Measurements from ENCODE around the gene PPID.
"Not testable (repeated sequence)": the region's sequence is repeated elsewhere in the genome, so short reads cannot be mapped to it uniquely, and the experiment has no call there.

Gene PPID

GRCh38 chr4:158729716-158730559, 6.7 kb upstream of the PPID start:
- FAIRE-seq, result peak; percentile 90

- no peak for FAIRE-seq
These were observed 5.0 kb upstream of the PPID start for GRCh38 chr4:158728236-158728635.

- no peak for FAIRE-seq
These were observed 3.4 kb upstream of the PPID start for GRCh38 chr4:158726633-158727032.

- FAIRE-seq, result no peak
These were observed 1.4 kb upstream of the PPID start for GRCh38 chr4:158724637-158725036.

GRCh38 chr4:158722291-158722916, 792 bp downstream of the PPID start:
- FAIRE-seq, result no peak

- no peak for FAIRE-seq
These were observed 1.5 kb downstream of the PPID start for GRCh38 chr4:158721680-158722079.

- no peak for FAIRE-seq
These were observed 7.4 kb downstream of the PPID start for GRCh38 chr4:158715802-158716201.

- FAIRE-seq, result peak; percentile 81
These were observed 8.3 kb downstream of the PPID start for GRCh38 chr4:158714937-158715336.

GRCh38 chr4:158712622-158713021, 10.6 kb downstream of the PPID start:
- FAIRE-seq, result not testable (repeated sequence)

- FAIRE-seq, result peak; percentile 63
These were observed 12.4 kb downstream of the PPID start for GRCh38 chr4:158710814-158711213.

- FAIRE-seq, result no peak
These were observed 18.9 kb downstream of the PPID start for GRCh38 chr4:158704274-158704673.

GRCh38 chr4:158688813-158689212, 34.4 kb downstream of the PPID start:
- no peak for FAIRE-seq

GRCh38 chr4:158682066-158682465, 41.1 kb downstream of the PPID start:
- no peak for FAIRE-seq

GRCh38 chr4:158681629-158682028, 41.6 kb downstream of the PPID start:
- peak; percentile 15 for FAIRE-seq

- no peak for FAIRE-seq
These were observed 44.4 kb downstream of the PPID start for GRCh38 chr4:158678767-158679166.

GRCh38 chr4:158676076-158676475, 47.1 kb downstream of the PPID start:
- no peak for FAIRE-seq

GRCh38 chr4:158673633-158674032, 49.6 kb downstream of the PPID start:
- no peak for FAIRE-seq

GRCh38 chr4:158671915-158672806, 51.0 kb downstream of the PPID start, which contains the start of gene ETFDH:
ETFDH (plus strand) TSS chr4:158672296; CDS start chr4:158672457, 161 bp downstream.
- FAIRE-seq, result peak; percentile 99

GRCh38 chr4:158671665-158671914, 51.6 kb downstream of the PPID start, which contains the start of gene C4orf46:
C4orf46 (minus strand) TSS chr4:158671887; CDS start chr4:158671801, 86 bp downstream.
- FAIRE-seq, result no peak

GRCh38 chr4:158670975-158671664, 52.1 kb downstream of the PPID start:
- no peak for FAIRE-seq

GRCh38 chr4:158669310-158669709, 53.9 kb downstream of the PPID start:
- FAIRE-seq, result no peak

GRCh38 chr4:158667651-158668198, 55.5 kb downstream of the PPID start:
- FAIRE-seq, result no peak

Measured in G401.6 (cell line).